GM12878 (cell line): ENCODE measurements around the gene CAPN1. TPM values are rescaled to one million over a fixed set of nuclear protein-coding genes. Genes with fewer than 3 reads are reported as not detected.
A peak's percentile ranks its signal among the peaks of the same experiment; 100 is the strongest.

Source experiments
- ASH2L ChIP-seq: fragments of 300-600, 200-600 bp; sonication (generic); IDR thresholded peaks from 2 replicates; pipeline ENCODE4 v1.6.1; 2017; ENCODE audit warnings: low read depth, mild to moderate bottlenecking, borderline replicate concordance
- BCL11A ChIP-seq: IDR thresholded peaks from 2 replicates; pipeline ENCODE4 v1.6.1; 2011; ENCODE audit warnings: low read depth, low read length
- BHLHE40 ChIP-seq, 2 experiments: fragments of 450-650 bp in 1 of 2; IDR thresholded peaks; 2 replicates each; pipeline ENCODE4 v1.6.1; 2011 to 2017; ENCODE audit warnings: low read depth in 2 of 2, borderline replicate concordance in 1 of 2, improper control_type of control experiment in 1 of 2, low read length in 1 of 2, mild to moderate bottlenecking in 1 of 2
- CBX5 ChIP-seq: sonication (generic); IDR thresholded peaks from 2 replicates; pipeline ENCODE4 v1.6.1; 2016; ENCODE audit warnings: low read depth, moderate library complexity, mild to moderate bottlenecking, inconsistent platforms
- CHD1 ChIP-seq: IDR thresholded peaks from 2 replicates; pipeline ENCODE4 v1.6.1; 2012; ENCODE audit warnings: low read depth, low read length, improper control_type of control experiment
- CHD2 ChIP-seq: IDR thresholded peaks from 2 replicates; pipeline ENCODE4 v1.6.1; 2011; ENCODE audit warnings: low read depth, low read length, improper control_type of control experiment, borderline replicate concordance
- EGR1 ChIP-seq, 2 experiments: IDR thresholded peaks; 1 replicate in 1 of 2; 2 replicates in 1 of 2; pipeline ENCODE4 v1.6.1; 2011 to 2012; ENCODE audit warnings: low read depth in 2 of 2, low read length in 2 of 2, borderline replicate concordance in 1 of 2, mild to moderate bottlenecking in 1 of 2, moderate library complexity in 1 of 2
- FOS ChIP-seq: IDR thresholded peaks from 3 replicates; pipeline ENCODE4 v1.6.1; 2011; ENCODE audit warnings: borderline replicate concordance; ENCODE audit not compliant: insufficient read length; ENCODE audit errors: extremely low read depth
- IKZF1 ChIP-seq: fragments of 450-650 bp; conservative IDR thresholded peaks from 2 replicates; pipeline ENCODE4 v1.6.1; 2017; ENCODE audit warnings: antibody characterized with exemption, mild to moderate bottlenecking
- LARP7 ChIP-seq: fragments of 450-650 bp; IDR thresholded peaks from 2 replicates; pipeline ENCODE4 v1.6.1; 2017; ENCODE audit warnings: mild to moderate bottlenecking
- NRF1 ChIP-seq: conservative IDR thresholded peaks from 2 replicates; pipeline ENCODE4 v1.6.1; 2011; ENCODE audit warnings: mild to moderate bottlenecking, low read depth, low read length, improper control_type of control experiment
- POLR2A ChIP-seq: IDR thresholded peaks from 2 replicates; pipeline ENCODE4 v1.6.1; 2011; ENCODE audit warnings: low read depth, mild to moderate bottlenecking, low read length
- POLR2AphosphoS5 ChIP-seq: IDR thresholded peaks from 2 replicates; pipeline ENCODE4 v1.6.1; 2011; ENCODE audit warnings: mild to moderate bottlenecking, low read length, inconsistent platforms
- RELB ChIP-seq: fragments of 450-650 bp; IDR thresholded peaks from 2 replicates; pipeline ENCODE4 v1.6.1; 2017; ENCODE audit warnings: low read depth, mild to moderate bottlenecking, moderate library complexity
- SIN3A ChIP-seq: IDR thresholded peaks from 2 replicates; pipeline ENCODE4 v1.6.1; 2012; ENCODE audit warnings: low read depth, low read length, improper control_type of control experiment
- TAF1 ChIP-seq: IDR thresholded peaks from 2 replicates; pipeline ENCODE4 v1.6.1; 2011; ENCODE audit warnings: mild to moderate bottlenecking, low read depth, low read length, borderline replicate concordance
- TCF7 ChIP-seq: IDR thresholded peaks from 2 replicates; pipeline ENCODE4 v1.6.1; 2014; ENCODE audit warnings: antibody characterized with exemption, borderline replicate concordance
- ZNF24 ChIP-seq: fragments of 450-650 bp; IDR thresholded peaks from 2 replicates; pipeline ENCODE4 v1.6.1; 2017; ENCODE audit warnings: antibody characterized with exemption, mild to moderate bottlenecking
- ZNF592 ChIP-seq: fragments of 450-650 bp; IDR thresholded peaks from 2 replicates; pipeline ENCODE4 v1.6.1; 2017; ENCODE audit warnings: mild to moderate bottlenecking, moderate library complexity
- polyA plus RNA-seq, 11 experiments: library from polyadenylated mRNA; depleted of rRNA in 4 of 11; unstranded in 6 of 11; stranded (reverse) in 5 of 11; fragments of >200 nt; fragmentation: Nextera tagmentation in 4 of 11; fragmentation: Illumina TruSeq in 1 of 11; extraction: Ambion mirVana in 4 of 11; extraction: Trizol in 1 of 11; gene quantifications; 1 replicate in 1 of 11; 2 replicates in 10 of 11; pipeline versions ENCODE4 v1.2.1 to v1.2.3, GENCODE V29; 2011 to 2016; ENCODE audit warnings: inconsistent platforms in 2 of 11, missing spikeins in 2 of 11, low read depth in 1 of 11
- total RNA-seq, 4 experiments: library from RNA; depleted of rRNA in 3 of 4; stranded (reverse); fragments of >200 nt in 3 of 4; fragmentation: Illumina TruSeq in 1 of 4; extraction: Trizol in 1 of 4; gene quantifications; 2 replicates each; pipeline versions ENCODE4 v1.2.1 to v1.2.3, GENCODE V29; 2013 to 2021
- TF ChIP-seq, protein P1 (sequence below): fragments of 150-350 bp; IDR thresholded peaks from 2 replicates; pipeline ENCODE4 v1.6.1; 2016; ENCODE audit warnings: low read depth, low read length
- TF ChIP-seq, protein P2 (sequence below): IDR thresholded peaks from 2 replicates; pipeline ENCODE4 v1.6.1; 2011; ENCODE audit warnings: low read depth, mild to moderate bottlenecking, low read length, moderate library complexity, borderline replicate concordance; ENCODE audit errors: extremely low read depth

The CAPN1 gene
- total and polyA plus RNA-seq, 10 of the 15 experiments (the other 5 are each of a cell fraction or from before 2014, with no cell fraction given) = 2.2 to 167 (median 77.3) TPM

DNA sequence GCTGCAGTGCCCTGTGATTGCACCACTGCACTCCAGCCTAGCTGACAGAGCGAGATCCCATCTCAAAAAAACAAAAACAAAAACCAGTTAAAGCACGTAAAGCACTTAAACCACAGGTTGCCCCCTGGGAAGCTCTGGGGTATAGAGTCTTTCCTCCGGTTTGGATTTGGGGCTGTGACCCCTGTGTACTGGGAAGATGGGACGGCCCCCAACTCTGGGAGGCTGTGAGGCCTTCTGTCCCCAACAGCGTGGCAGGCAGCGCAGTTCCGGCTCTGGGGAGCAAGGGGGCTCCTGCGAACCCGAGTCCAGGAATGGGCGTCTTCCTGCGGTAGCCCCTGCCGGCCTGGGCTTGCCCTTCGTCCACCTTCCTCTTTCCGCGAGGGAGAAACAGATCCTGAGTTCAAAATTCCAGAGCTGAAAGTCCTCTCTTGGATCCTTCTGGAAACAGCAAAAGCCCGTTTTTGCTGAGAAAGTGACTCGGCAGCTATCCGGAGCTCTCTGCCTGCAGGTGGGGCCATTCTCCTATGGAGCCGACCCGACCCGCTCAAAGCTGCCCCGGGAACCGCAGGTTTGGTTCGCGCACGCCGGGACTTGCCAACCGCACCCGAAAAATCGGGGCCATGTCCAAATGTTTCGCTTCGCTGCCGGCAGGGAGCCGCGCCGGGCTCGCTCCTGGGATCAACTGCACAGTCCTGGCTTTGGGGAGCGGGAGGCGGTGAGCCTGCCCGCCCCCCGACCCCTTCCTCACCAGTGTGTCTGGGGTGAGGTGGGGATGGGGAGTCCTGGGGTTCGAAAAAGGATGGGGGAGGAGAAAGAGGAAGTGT is 43.8 kb downstream of the CAPN1 start (continued):
- TF ChIP-seq, protein P1, sequence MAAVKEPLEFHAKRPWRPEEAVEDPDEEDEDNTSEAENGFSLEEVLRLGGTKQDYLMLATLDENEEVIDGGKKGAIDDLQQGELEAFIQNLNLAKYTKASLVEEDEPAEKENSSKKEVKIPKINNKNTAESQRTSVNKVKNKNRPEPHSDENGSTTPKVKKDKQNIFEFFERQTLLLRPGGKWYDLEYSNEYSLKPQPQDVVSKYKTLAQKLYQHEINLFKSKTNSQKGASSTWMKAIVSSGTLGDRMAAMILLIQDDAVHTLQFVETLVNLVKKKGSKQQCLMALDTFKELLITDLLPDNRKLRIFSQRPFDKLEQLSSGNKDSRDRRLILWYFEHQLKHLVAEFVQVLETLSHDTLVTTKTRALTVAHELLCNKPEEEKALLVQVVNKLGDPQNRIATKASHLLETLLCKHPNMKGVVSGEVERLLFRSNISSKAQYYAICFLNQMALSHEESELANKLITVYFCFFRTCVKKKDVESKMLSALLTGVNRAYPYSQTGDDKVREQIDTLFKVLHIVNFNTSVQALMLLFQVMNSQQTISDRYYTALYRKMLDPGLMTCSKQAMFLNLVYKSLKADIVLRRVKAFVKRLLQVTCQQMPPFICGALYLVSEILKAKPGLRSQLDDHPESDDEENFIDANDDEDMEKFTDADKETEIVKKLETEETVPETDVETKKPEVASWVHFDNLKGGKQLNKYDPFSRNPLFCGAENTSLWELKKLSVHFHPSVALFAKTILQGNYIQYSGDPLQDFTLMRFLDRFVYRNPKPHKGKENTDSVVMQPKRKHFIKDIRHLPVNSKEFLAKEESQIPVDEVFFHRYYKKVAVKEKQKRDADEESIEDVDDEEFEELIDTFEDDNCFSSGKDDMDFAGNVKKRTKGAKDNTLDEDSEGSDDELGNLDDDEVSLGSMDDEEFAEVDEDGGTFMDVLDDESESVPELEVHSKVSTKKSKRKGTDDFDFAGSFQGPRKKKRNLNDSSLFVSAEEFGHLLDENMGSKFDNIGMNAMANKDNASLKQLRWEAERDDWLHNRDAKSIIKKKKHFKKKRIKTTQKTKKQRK = no peak
- TF ChIP-seq CHD2 (no peak), NRF1 (no peak), ZNF24 (no peak), POLR2A (0 out of 2 replicates have a peak, but pooled peaks have one; percentile 28), CBX5 (no peak), ASH2L (no peak), POLR2AphosphoS5 (no peak), BHLHE40 (IDR thresholded peaks at IDR 0.05; ENCODE audit: borderline replicate concordance in 1 of 2, low read depth in 2 of 2, low read length in 1 of 2) (peak in 1 of 2 experiments; percentile 28; a peak in 1 of 4 replicates), TAF1 (no peak), RELB (peak; percentile 25; the same call in 1 of the 2 replicates), SIN3A (no peak), TCF7 (no peak), ZNF592 (no peak), LARP7 (no peak), CHD1 (no peak), FOS (no peak), IKZF1 (peak; percentile 78), EGR1 (IDR thresholded peaks at IDR 0.05; ENCODE audit: borderline replicate concordance in 1 of 2, low read depth in 2 of 2, low read length in 2 of 2) (no peak), BCL11A (no peak)
- TF ChIP-seq, protein P2, sequence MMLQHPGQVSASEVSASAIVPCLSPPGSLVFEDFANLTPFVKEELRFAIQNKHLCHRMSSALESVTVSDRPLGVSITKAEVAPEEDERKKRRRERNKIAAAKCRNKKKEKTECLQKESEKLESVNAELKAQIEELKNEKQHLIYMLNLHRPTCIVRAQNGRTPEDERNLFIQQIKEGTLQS = no peak
